DND-41 (cell line): Measurements from ENCODE around the gene SLC10A2.

Source experiments
- CTCF ChIP-seq: IDR thresholded peaks from 2 replicates; pipeline ENCODE4 v1.5.1; 2012; ENCODE audit warnings: borderline replicate concordance, low read length, moderate library complexity, mild to moderate bottlenecking; ENCODE audit not compliant: poor library complexity, severe bottlenecking; ENCODE audit errors: extremely low read depth
- EZH2 ChIP-seq: IDR thresholded peaks from 3 replicates; pipeline ENCODE4 v1.6.1; 2012; ENCODE audit warnings: borderline replicate concordance, low read depth, mild to moderate bottlenecking, moderate library complexity, low read length, inconsistent platforms; ENCODE audit not compliant: severe bottlenecking

- TF ChIP-seq CTCF (no peak), EZH2 (no peak)
Observed at GRCh38 chr13:103101901-103102300, 35.7 kb upstream of the SLC10A2 start.
